COR-L47 (cell line): ENCODE results near the gene GLDC.
A peak's percentile ranks its signal among the peaks of the same experiment; 100 is the strongest.
"Not testable (repeated sequence)": the region's sequence is repeated elsewhere in the genome, so short reads cannot be mapped to it uniquely, and the experiment has no call there.

Experiments
- DNase-seq: peaks from one replicate; lab custom pipeline; 2025; lab: John Stamatoyannopoulos, UW

Gene GLDC

DNA sequence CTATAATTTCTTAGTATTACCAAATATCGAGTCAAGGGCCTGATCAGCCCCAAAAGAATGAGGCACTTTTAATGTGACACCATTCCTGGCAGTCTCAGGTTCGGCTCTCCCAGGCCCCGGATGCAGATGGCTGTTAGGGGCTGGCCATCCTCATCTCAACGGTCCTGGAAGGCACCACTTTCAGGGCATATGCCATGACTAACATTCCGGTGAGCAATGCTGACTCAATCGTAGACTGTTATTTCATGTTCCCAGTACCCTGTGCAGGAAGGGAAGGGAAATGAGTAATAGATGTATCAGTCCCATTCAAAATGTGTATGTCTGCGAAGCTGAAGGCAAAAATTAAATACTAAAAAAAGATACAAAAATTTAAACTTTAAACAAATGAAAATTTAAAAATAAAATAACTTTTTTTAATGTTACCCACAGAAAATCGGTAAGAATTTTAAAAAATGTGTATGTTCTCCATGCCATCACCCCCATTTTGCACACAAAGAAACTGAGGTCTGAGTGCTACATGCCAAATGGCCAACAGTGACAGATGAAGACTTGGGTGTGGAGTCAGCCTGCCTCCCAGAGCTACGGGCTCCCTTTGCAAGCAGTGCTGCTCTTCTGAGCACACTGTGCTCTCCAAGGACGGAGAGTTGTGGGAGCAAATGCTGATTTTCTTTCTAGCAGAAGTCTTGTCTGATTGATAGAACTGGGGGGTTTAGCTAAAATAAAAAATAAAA lies 79.0 kb downstream of the GLDC start:
- DNase-seq, result no peak

DNA sequence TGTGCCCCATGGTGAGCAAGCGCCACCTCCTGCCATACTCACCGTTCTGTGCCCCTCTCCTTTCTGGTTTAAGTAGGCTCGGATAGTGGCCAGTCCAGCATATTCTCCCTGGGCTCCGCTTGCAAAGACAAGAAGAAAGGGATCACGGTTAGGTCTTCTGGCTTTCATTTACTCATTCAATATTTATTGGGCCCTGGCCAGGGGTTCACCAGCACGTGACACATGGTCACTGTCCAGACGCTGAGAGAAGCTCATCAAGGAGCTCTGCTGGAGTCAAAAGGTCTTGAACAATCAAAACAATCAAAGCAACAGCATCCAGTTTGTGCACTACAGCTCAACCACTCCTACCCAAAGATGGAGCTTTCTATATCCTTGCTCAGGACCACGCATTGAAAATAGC lies 80.2 kb downstream of the GLDC start:
- no peak for DNase-seq

DNA sequence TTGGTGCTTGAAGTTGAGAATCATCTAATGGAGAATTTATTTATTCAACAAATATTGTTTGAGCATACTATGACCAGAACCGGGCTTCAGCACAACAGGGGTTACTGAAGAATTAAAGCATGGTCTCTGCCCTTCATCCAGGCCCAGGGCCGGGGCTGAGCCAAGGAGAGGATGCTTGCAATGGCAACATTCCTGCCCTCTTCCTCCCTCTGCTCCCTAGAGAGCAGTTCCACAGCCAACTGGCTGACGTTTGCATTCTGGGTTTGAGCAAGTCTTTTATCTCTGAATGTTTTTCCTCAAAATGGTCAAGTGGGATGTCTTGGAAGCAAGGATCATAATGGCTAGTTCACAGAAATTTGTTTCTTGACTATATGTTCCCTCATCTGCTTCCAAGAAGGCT lies 80.7 kb downstream of the GLDC start:
- DNase-seq, result no peak

DNA sequence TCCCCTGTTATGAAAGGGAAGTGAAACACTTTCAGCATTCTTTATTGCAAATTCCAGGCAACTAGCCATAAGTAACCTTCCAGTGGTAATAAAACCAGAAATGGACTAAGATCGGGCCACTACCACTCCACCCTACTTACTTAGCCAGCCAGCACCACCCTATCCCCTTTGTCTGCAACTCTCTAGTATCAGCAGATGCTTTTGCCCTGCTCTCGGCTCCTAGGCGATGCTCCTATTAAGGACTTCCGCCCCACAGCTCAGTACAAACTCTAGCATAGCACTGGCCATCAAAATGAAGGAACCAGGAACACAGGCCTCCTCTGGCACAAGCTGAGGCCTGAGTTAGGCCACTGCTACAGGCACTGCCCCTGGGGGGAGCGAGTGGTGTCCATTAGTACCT lies 81.2 kb downstream of the GLDC start:
- DNase-seq, result no peak

DNA sequence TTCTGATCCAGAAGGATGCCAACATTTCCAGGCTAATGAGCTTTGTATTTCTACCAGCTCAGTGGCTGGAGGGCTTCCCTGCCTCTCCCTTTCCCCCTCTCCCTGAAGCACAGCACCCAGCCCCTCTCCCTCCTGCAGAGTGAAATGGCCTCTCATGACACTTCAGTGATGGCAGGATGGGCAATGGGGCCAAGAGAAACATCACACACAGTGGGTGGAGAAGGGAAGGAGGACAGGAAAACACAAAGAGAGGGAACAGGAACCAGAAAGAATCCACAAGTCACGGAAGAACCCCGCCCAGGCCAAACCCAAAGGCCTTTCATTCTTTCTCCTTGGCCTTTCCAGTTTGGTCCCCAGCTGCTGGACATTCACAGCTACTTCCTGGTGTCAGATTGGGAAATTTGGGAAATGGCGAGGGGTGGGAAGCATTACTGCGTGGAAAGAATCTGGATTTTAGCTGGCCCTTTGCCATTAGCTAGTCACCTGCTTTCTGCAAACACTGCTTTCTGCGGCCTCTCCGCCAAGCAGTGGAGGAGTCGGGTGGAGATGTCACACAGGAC lies 82.6 kb downstream of the GLDC start:
- DNase-seq, result no peak

DNA sequence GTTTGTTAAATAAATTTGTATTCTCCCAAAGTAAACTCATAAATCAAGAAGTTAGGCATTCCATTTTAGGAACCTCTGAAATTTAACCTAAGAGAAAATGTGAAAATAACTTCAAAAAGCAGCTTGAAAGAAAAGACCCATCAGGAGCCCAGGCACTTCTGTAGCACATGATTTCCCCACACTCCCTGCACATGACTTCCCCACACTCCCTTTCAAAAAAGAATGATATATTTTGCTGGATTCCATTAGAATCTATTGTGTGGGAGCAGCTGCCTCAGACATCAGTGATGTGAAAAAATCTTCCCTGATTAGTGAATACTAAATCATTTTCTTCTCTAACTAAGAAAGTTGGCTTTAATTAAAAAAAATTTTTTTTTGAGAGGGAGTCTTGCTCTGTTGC lies 83.3 kb downstream of the GLDC start:
- no peak for DNase-seq

DNA sequence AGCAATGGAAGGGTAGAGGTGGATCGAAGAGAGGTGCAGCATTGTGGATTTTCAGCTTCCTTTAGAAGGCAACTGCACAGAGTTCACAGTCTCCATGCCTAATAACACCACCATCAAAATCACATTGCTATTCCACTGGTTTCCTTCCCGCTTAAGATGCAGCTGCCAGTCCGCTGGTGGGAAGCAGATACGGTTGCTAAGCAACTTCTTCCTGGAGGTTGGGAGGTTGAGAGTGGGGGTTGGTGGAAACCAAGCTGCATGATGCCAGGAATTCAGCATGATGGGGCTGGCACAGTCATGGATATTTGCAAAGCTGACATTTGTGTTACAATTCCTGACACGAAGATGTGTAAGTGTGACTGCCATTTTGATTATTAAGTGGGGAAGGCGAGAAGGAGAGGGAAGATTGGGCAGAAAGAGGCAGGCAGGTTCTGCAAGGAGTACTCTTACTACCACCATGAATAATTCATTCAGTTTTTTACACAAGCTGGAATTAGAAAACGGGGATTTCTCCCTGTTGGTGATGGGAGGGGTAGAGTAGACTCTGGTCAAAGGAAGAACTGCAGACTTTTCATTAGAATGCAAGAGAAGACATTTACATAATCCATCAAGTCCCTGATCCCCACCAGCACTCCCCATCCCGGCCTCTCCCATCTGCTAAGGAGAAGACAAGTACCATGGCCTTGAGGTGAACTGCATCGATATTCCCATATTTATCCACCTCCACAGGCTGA lies 87.5 kb downstream of the GLDC start:
- DNase-seq, result no peak

DNA sequence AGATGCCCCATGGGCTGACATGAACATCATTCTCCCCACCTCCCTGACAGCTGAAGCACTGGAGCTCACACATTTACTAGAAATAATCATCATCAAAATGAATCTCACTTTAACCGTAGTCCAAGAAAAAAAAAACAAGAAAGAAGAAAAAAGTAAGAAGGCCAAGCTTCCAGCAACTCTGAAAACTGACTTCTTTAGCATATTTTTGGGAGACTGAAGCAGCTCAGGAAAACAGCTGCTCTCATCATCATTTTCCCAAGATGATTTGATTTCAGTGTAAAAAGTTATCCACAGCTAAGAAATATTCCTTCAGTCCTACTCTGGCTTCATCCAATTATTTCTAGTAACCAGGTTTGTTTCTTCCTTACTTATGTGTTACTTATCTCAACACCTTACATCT lies 91.7 kb downstream of the GLDC start:
- DNase-seq, result no peak

DNA sequence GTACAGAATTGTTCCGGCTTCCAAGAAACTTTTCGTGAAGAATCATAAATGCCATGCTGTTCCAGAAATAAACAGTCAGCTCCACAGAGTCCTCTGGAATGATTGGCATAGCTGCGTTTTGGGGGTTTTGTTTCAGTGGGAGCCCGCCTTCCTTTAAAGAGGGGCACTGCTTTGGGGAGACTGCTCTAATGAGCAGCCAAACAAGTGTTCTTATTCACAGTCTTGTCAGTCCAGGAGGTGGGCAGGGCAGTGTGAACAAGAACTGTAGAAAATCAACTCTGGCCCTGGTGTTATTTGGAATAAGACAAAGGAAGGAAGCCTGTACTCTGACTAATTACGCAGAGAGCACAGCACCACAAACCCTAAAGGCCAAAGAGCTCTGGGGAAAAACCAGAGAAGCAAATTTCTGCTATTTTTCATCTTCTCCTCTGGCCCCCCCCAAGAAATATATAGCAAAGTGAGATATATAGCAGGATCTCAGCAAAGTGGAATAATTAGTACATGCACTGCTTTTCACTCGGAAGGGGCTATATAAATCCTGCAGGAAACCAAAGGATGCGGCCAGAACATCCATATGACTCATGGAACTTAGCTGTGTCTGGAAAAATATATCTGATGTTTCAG lies 92.9 kb downstream of the GLDC start:
- DNase-seq, result no peak

DNA sequence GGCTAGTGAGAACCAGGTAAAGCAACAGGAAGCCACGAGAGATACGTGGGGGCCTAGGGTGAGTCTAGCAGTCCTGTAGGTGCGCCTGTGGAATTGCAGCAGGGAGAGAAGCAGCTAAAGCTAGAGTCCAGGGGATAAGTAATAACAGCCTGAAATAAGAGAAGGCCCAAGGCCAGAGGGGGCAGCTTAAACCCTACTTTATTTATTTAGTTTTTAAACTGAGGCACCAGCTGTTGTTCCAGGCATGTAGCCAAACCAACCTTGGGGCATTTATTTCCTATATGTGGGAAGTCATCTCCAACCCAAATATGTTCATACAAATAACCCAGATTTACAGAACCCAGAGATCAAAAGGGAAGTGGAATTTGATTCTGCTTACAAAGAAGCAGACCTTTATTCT lies 93.5 kb downstream of the GLDC start:
- DNase-seq, result peak; percentile 83

DNA sequence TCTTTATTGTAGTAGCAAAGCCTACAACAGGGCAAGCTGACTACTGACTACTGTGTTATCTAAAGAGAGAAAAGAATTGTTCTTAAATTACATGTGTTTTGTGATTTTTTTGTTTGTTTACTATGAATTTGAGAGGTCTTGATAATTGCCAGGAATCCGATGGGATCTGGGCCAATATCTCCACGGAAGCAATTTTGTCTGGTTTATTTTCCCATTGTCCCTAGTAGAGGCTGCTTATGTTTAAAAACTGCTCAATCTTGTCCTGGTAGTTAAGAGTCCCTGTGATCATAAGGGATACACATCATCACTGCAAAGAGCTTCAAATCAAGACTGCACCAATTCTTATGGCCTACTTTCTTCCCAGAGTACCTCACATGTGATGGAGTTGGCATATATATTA lies 94.4 kb downstream of the GLDC start:
- peak; percentile 53 for DNase-seq

DNA sequence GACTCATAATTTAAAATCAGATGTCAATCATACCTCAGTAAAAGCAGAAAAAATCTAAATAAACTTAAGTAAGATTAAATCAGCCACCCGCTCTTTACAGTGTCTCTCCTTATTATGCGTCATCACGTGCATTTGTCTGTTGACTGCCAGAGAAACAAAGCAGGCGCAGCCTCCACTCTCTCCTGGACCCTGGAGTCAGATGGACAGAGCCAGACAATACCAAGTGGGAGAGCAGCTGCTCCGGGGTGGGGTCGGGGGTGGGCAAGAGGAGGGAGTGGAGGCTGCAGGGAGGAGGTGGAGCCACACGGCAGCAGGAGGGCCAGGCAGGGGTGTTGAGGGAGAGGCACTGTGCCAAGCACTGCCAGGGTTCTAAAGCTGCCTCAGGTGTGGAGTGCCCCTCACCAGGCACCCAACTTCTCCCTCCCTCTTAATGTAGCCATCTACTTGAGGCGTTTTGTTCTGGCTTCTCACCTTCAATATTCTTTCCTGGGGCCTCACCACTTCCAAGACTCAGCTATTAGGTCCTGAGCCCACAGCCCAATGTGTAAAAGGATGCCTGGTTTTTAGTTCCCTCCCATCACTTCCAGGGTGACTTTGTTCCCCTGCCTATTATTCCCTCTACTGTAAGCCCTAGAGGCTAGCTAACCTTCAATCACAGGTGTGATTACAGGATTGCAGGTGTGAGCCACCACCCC lies 96.3 kb downstream of the GLDC start:
- DNase-seq, result peak; percentile 79

DNA sequence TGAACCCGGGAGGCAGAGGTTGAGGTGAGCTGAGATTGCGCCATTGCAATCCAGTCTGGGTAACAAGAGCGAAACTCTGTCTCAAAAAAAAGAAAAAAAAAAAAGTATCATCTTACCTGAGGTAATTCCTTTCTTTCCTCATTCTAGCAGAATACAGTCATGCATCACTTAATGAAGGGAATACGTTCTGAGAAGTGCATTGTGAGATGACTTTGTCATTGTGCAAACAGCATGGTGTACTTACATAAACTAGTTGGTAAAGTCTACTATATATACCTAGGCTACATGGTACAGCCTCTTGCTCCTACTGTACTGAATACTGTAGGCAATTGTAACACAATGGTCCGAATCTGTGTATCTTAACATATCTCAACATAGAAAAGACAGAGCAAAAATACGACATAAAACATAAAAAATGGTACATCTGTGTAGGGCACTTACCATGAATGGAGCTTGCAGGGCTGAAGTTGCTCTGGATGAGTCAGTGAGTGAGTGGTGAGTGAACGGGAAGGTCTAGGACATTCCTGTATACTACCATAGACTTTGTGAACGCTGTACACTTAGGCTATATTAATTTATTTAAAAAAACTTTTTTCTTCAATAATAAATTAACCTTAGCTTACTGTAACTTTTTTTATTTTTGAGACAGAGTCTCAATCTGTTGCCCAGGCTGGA lies 100.4 kb downstream of the GLDC start:
- no peak for DNase-seq

DNA sequence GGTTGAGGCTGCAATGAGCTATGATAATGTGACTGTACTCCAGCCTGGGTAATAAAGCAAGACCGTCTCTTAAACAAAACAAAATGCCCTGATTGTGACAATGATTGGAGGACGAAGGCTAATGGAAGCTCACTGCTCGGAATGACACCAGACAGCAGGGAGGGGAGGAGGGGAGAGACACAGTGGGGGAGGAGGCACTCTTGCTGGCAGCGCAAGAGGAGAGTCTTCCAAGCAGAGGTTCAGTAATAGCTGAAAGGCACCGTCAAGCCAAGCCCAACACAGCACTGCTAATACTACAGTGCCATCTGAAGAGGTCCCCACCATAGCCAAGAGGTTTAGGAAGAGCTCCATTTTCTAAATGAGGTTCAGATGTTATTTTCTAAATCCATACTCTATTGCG lies 102.3 kb downstream of the GLDC start:
- no peak for DNase-seq

DNA sequence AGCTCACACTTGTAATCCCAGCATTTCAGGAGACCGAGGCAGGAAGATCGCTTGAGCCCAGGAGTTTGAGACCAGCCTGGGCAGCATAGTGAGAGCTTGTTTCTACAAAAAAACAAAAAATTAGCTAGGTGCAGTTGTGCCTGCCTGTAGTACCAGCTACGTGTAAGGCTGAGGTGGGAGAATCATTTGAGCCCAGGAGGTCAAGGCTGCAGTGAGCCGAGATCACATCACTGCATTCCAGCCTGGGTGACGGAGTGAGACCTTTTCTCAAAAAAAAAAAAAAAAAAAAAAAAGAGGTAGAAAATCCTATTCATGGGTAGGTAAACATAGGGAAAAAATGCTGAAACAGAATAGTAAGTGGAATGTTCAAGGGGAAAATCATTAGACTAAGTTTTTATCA lies 102.9 kb downstream of the GLDC start:
- not testable (repeated sequence) for DNase-seq

DNA sequence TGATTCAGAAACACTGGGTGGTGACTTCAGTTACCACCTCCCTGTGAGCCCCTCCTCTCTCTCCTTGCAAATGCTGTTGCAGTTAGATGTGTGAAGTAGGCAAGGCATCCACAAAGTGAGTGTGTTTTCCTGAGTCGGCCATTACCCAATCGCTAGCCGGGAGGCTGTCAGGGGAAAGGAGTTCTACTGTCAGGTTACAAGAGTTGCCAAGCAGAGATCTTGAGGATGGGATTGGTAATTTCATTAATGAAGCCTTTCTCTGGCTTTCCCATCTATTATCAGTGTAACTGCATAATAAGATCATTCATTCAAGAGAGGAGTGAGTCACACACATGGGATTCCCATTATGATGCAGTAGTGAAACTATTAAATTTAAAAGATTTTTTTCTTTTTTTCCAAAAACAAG lies 106.9 kb downstream of the GLDC start:
- DNase-seq, result no peak

DNA sequence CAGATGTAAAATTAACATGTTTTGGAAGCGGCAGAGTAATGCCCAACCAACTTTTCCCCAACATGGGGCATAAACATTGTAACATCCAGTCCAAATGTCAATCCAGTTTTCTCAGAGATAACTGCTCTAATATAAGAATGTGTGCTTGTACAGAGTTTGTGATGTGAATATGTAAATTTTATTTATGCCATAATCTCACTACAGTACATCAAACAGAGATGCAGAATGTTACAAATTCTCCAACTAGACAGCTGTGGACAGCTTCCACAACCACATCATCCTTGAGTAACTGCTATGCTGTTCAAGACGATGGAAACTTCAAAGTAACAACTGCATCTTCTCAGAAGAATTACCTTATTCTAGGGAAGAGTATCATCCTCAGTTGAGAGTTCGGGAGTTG lies 109.9 kb downstream of the GLDC start:
- no peak for DNase-seq

DNA sequence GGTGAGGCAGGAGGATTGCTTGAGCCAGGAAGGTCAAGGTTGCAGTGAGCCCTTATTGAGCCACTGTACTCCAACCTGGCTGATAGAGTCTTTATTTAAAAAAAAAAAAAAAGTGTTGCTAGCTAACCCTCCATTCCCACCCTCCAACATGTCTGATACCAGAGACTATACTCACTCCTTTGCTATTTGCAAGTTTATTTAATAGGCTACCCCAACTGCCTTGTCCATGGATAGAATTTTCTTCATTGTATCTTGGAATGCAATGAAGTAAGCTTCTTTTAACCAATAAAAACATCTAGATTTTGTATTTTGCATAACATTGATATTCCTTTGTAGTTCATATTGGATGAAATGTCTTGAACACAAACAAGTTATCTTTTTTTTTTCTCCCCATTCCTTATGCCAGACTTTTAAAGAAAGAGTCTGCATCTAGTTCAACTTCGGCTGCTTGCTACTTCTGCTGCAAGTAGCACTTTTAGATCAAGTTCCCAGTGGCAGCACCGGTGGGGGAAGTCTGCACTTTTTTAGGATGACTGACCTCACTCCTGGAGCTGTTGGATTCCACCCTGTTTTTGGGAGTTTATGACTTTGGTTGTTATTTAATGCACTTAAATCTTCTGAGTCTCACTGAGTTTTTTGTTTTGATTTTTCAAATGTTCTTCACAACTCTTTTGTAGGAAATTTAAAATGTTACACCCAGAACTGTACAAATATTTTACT lies 120.0 kb downstream of the GLDC start:
- DNase-seq, result no peak

DNA sequence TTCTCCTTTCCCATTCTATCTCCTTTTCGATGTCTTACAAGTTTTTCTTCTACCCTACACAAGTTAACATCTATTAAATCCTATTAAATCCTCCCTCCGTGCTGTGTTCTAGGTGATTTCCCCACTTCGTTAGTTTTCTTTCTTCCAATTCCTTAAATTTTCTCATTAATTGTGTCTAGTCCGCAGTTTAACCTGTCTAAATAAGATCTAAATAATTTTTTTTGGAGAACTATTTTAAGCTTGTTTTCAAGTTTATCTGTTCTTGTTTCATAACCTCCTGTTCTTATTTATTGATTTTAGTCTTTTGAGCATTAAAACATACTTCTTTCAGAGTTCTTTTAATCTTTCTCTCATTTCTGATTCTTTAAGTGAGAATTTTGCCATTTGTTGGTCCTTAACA lies 123.3 kb downstream of the GLDC start:
- no peak for DNase-seq

DNA sequence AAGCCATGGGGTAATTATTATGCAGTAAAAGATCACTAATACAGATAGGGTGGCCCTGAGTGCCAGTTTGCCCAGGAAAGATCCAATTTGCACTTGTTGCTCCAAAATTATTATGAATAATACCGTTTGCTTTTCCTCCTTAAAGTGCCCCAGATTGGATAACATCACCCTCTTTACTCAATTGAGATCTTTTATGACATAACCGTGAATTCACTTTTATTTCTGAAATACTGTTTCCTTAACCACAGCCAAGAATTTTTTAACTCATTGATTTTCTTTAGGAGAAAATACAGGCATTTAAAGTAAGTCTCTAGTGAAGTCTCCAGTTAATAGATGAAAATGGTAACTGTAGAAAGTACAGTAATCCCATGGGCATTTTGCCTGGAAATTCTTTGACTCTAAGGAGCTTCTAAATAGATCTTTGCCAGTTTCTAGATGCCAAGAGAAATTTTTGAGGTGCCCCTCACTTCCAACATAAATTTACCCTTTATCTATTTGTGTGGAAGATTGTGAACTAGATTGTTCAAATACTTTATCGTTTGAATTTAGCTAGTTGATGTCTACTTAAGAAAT lies 133.4 kb downstream of the GLDC start:
- no peak for DNase-seq

DNA sequence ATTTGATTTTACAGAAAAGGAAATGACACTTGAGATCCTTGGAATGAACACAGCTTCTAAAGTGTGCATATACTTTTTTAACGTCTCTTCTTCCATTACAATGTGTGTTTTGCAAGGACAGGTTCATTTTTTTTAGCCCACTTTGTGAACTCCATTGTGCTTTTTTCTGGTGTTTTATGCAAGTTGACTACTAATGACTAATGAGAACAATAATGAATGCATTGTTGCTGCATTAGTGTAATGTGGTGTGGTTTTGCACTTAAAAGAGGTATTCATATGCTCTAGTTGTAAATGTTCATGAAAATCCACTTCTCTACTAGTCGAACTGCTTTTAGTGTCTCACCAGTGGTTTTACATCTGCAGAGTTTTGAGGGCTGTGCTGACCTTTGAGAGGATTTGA lies 139.0 kb downstream of the GLDC start:
- DNase-seq, result no peak
